ENCODE measurements around the gene SLC39A7.

- TF ChIP-seq EP300 (IDR thresholded peaks at IDR 0.05) (no peak), CTCF (IDR thresholded peaks at IDR 0.05) (no peak), POLR2AphosphoS5 (IDR thresholded peaks at IDR 0.05) (no peak), POLR2A (IDR thresholded peaks at IDR 0.05) (no peak)
These were observed 15.5 kb upstream of the SLC39A7 start for GRCh38 chr6:33185190-33185589.

Data from gastroesophageal sphincter (tissue), 3 donors.